AG04449 (cell line): ENCODE data around the gene MED22.
A peak's percentile ranks its signal among the peaks of the same experiment; 100 is the strongest.
"Not testable (repeated sequence)": the region's sequence is repeated elsewhere in the genome, so short reads cannot be mapped to it uniquely, and the experiment has no call there.

Source experiments
- CTCF ChIA-PET: fragments of 350-600 bp; formaldehyde crosslinking; extraction: SDS; loops from one replicate; lab custom pipeline; 2021; ENCODE audit warnings: antibody characterized with exemption; lab: Yijun Ruan, JAX
- POLR2A ChIA-PET: fragments of 400-600, 350-600 bp; formaldehyde crosslinking; extraction: SDS; loops from one replicate; lab custom pipeline; 2020; ENCODE audit warnings: antibody characterized with exemption, inconsistent platforms; lab: Yijun Ruan, JAX
- DNase-seq: peaks from one replicate; pipeline ENCODE4 v3.0.0-alpha.2; 2010; ENCODE audit warnings: low read depth, low spot score
- H3K4me3 ChIP-seq: 2 replicates; pipeline ENCODE4 v1.5.1; 2011; ENCODE audit warnings: low read depth, mild to moderate bottlenecking, control low read depth, low read length
- CTCF ChIP-seq: IDR thresholded peaks from one replicate; pipeline ENCODE4 v1.5.1; 2011; ENCODE audit warnings: mild to moderate bottlenecking, moderate library complexity, low read length, control low read depth, inconsistent platforms; ENCODE audit not compliant: insufficient read depth; ENCODE audit errors: missing control alignments

The MED22 gene

DNA sequence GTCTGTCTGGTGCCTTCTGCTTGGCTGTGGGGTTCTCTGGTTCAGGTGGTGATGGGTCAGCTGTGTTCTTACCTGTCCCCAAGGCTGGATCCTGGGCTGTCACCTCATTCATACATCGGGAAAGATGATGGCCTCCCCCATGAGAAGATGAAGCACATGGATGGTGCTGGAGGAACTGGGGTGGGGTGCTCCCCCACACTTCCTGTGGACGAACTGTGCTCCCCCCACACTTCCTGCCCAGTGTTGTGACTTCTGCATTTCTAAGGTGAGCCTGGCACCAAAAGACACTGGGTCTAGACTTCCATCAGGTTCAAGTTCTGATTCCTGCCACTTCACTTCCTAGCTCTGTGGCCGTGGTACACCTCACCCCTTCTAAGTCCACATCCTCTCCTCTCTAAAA is 7.7 kb downstream of the MED22 start:
- ChIA-PET CTCF (interaction anchor here (0.6 to 1.3 kb wide), 3 partner anchors 10 to 154 kb away, joined by 3 to 7 read pairs (median 5); no protein-coding TSS in a partner anchor), POLR2A (interaction anchor here (0.7 to 1.0 kb wide), 2 partner anchors 8 to 11 kb away, joined by 3 read pairs; partner anchors contain the start of genes MED22 and RPL7A)
- no peak overlapping the region for H3K4me3 ChIP-seq
- no peak for TF ChIP-seq CTCF
- no peak for DNase-seq

- TF ChIP-seq CTCF = no peak
- no peak for DNase-seq
- no peak overlapping the region for H3K4me3 ChIP-seq
- CTCF ChIA-PET = interaction anchor here (0.8 to 1.2 kb wide), 2 partner anchors 11 to 18 kb away, joined by 3 to 5 read pairs; no protein-coding TSS in a partner anchor
- POLR2A ChIA-PET = interaction anchor here (0.7 to 1.0 kb wide), 2 partner anchors 8 to 12 kb away, joined by 3 read pairs; partner anchors contain the start of genes MED22 and RPL7A
Measured at GRCh38 chr9:133339641-133340040, 8.3 kb downstream of the MED22 start.

DNA sequence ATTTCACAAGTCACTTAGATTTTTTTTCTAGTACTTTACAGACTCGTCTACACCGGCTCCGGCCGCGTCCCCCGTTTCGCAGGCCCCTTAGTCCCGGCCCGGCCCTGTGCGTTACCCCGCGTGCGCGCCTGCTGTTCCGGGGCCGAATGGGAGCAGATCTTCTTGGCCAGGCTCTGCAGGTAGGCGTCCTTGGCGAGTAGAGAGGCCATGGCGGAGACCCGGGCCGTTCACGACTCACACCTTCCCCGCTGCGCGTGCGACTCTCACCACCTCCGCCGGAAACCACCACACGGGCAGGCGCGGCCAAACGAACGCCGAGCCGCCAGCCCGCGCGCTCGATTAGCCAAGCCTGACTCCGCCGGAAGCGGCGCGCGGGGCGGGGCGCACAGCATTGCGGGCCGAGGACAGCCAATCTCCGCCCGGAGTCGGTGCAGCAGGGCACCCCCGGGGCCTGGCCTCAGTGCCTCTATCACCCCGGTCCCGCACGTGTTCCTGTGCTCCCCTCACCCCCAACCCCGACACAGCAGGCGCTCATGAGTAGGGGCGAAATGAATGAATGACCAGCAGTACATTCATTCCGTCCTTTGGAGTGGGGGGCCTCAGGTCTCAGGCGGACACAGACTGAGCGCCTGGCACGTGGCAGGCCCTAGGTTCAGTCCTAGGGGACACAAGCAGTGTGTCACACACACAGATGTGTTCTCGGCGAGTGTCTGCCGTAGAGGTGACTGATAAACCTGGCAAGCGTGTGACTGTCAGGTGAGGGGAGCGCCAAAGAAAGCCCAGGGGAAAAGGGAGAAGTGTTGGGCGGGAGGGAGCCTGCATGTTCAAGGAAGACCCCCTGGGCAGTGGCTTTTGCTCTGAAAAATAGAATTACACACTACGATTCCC is 11.8 kb downstream of the MED22 start, which contains the start of gene SURF6:
TSS of gene SURF6 (minus strand) at position 265 of the 888 bp plus-strand sequence. CDS start at position 209, 56 bp downstream.
- CTCF ChIA-PET = interaction anchor here (1.0 kb wide), 1 partner anchor 10 kb away, joined by 3 read pairs; no protein-coding TSS in a partner anchor
- POLR2A ChIA-PET = interaction anchor here (1.4 kb wide), 1 partner anchor 12 kb away, joined by 4 read pairs; the partner anchor contains the start of genes MED22 and RPL7A
- peak within 1 kb of the TSS; percentile 96 for H3K4me3 ChIP-seq
- DNase-seq = peak; percentile 41
- no peak for TF ChIP-seq CTCF

GRCh38 chr9:133334888-133335287 is 13.0 kb downstream of the MED22 start:
- CTCF ChIA-PET = interaction anchor here (0.8 to 3.0 kb wide), 6 partner anchors 8 to 154 kb away, joined by 3 to 15 read pairs (median 4); partner anchors contain the start of genes MED22 and RPL7A
- DNase-seq = not testable (repeated sequence)
- H3K4me3 ChIP-seq = peak overlapping the region; percentile 96
- POLR2A ChIA-PET = interaction anchor here (1.4 kb wide), 1 partner anchor 13 kb away, joined by 4 read pairs; the partner anchor contains the start of genes MED22 and RPL7A

GRCh38 chr9:133334161-133334560 is 13.8 kb downstream of the MED22 start:
- no peak for TF ChIP-seq CTCF
- POLR2A ChIA-PET = no interaction called here
- no peak for DNase-seq
- H3K4me3 ChIP-seq = no peak overlapping the region
- CTCF ChIA-PET = interaction anchor here (1.0 to 3.0 kb wide), 4 partner anchors 9 to 153 kb away, joined by 3 to 15 read pairs (median 6); no protein-coding TSS in a partner anchor

- CTCF ChIA-PET = interaction anchor here (1.0 to 3.0 kb wide), 3 partner anchors 9 to 153 kb away, joined by 3 to 15 read pairs (median 6); no protein-coding TSS in a partner anchor
- no peak for TF ChIP-seq CTCF
- H3K4me3 ChIP-seq = no peak overlapping the region
- POLR2A ChIA-PET = no interaction called here
- DNase-seq = no peak
Measured at GRCh38 chr9:133333566-133333965, 14.4 kb downstream of the MED22 start.
